Esophagus muscularis mucosa (tissue), 4 donors: Measurements from ENCODE around the gene FOSL2. TPM values are rescaled to one million over a fixed set of nuclear protein-coding genes. Genes with fewer than 3 reads are reported as not detected.

Experiments used
- DNase-seq: peaks from one replicate; pipeline ENCODE4 v3.0.0-alpha.2; 2017; ENCODE audit errors: extremely low spot score
- H3K27ac ChIP-seq, 4 donors: fragments of 200-600 bp; sonication (generic); replicated peaks in 1 of 4; 1 replicate in 3 of 4; 2 replicates in 1 of 4; pipeline ENCODE4 v1.5.1; 2016 to 2019; ENCODE audit warnings: mild to moderate bottlenecking in 1 of 4
- H3K27me3 ChIP-seq, 4 donors: fragments of 200-600 bp; sonication (generic); one replicate each; pipeline versions ENCODE4 v1.5.1 to v1.6.0; 2016 to 2019
- H3K36me3 ChIP-seq, 4 donors: fragments of 200-600 bp; sonication (generic); one replicate each; pipeline ENCODE4 v1.5.1; 2016 to 2019
- H3K4me1 ChIP-seq, 4 donors: fragments of 200-600 bp; sonication (generic); one replicate each; pipeline ENCODE4 v1.5.1; 2016 to 2019
- H3K4me3 ChIP-seq, 4 donors: fragments of 200-600 bp; sonication (generic); 1 replicate in 2 of 4; 2 replicates in 2 of 4; pipeline ENCODE4 v1.5.1; 2016 to 2019; ENCODE audit warnings: mild to moderate bottlenecking in 4 of 4, moderate library complexity in 1 of 4
- H3K9me3 ChIP-seq, 4 donors: fragments of 200-600 bp; sonication (generic); 1 replicate in 3 of 4; 2 replicates in 1 of 4; pipeline ENCODE4 v1.5.1; 2016 to 2019
- EP300 ChIP-seq: sonication (generic); formaldehyde crosslinking; IDR thresholded peaks from one replicate; pipeline ENCODE4 v1.6.1; 2017; ENCODE audit warnings: antibody characterized with exemption
- POLR2A ChIP-seq: fragments of 450-650 bp; IDR thresholded peaks from one replicate; pipeline ENCODE4 v1.6.1; 2017; ENCODE audit warnings: antibody characterized with exemption, moderate library complexity, mild to moderate bottlenecking, low read depth
- POLR2AphosphoS5 ChIP-seq, 2 donors: sonication (generic); formaldehyde crosslinking; IDR thresholded peaks; one replicate each; pipeline ENCODE4 v1.6.1; 2017; ENCODE audit warnings: antibody characterized with exemption in 2 of 2
- WGBS: methylation state at CpG from one replicate; pipeline ENCODE4 v1.1.5; 2018; 5-methylcytosine and 5-hydroxymethylcytosine counted together
- intact Hi-C: fragments of 100-400 bp; cut with DNase I; formaldehyde crosslinking; loops from one replicate; pipeline ENCODE4 v1.15.1; 2023
- total RNA-seq, 4 donors: library from RNA; depleted of rRNA; stranded (reverse); fragments of >200 nt; gene quantifications; one replicate each; pipeline versions ENCODE4 v1.1.0 to v1.2.1, GENCODE V29; 2016
- TF ChIP-seq, protein P1 (sequence below), 3 experiments: fragments of 200-600 bp in 2 of 3; fragments of 450-650 bp in 1 of 3; sonication (generic) in 2 of 3; IDR thresholded peaks; one replicate each; pipeline ENCODE4 v1.5.1; 2017 to 2019; ENCODE audit warnings: antibody characterized with exemption in 3 of 3, mild to moderate bottlenecking in 2 of 3, moderate library complexity in 1 of 3

The FOSL2 gene
- total RNA-seq, 4 donors from 2014 or later = 68.9 to 332 (median 176) TPM

GRCh38 chr2:28461056-28461455, 68.4 kb downstream of the FOSL2 start:
- intact Hi-C loops = no loop called here

DNA sequence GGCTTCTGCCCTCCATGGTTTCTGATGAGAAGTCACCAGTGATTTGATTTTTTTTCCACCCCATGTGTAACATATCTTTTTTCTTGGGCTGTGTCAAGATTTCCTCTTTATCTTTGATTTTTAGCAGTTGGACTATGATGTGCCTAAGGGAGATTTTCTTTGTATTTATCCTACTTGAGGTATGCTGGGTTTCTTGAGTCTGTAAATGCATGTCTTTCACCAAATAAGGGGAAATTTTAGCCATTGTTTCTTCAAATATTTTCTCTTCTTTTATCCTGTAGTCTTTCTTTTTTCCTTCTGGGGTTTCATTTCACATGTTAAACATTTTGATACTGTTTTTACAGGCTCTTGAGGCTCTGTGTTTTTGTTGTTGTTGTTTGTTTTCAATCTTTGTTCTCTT, 69.5 kb downstream of the FOSL2 start:
- no peak overlapping the region for H3K4me3 ChIP-seq
- H3K9me3 ChIP-seq = peaks cover 0 to 13% (median 6%) of the 10 kb centered on the region in 4 donors
- H3K4me1 ChIP-seq = no peaks in the 10 kb centered on the region
- H3K27me3 ChIP-seq = no peaks in the 10 kb centered on the region
- TF ChIP-seq, protein P1, sequence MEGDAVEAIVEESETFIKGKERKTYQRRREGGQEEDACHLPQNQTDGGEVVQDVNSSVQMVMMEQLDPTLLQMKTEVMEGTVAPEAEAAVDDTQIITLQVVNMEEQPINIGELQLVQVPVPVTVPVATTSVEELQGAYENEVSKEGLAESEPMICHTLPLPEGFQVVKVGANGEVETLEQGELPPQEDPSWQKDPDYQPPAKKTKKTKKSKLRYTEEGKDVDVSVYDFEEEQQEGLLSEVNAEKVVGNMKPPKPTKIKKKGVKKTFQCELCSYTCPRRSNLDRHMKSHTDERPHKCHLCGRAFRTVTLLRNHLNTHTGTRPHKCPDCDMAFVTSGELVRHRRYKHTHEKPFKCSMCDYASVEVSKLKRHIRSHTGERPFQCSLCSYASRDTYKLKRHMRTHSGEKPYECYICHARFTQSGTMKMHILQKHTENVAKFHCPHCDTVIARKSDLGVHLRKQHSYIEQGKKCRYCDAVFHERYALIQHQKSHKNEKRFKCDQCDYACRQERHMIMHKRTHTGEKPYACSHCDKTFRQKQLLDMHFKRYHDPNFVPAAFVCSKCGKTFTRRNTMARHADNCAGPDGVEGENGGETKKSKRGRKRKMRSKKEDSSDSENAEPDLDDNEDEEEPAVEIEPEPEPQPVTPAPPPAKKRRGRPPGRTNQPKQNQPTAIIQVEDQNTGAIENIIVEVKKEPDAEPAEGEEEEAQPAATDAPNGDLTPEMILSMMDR (IDR thresholded peaks at IDR 0.05) = no peak
- TF ChIP-seq POLR2A (no peak), EP300 (no peak), POLR2AphosphoS5 (IDR thresholded peaks at IDR 0.05) (no peak)
- H3K36me3 ChIP-seq = no peaks in the 10 kb centered on the region
- intact Hi-C loops = no loop called here
- DNase-seq = no peak
- no peak overlapping the region for H3K27ac ChIP-seq

More at GRCh38 chr2:28461056-28461455, 68.4 kb downstream of the FOSL2 start:
- TF ChIP-seq POLR2AphosphoS5 (IDR thresholded peaks at IDR 0.05) (no peak), POLR2A (no peak)
- Histone ChIP-seq H3K4me1 (no peaks in the 10 kb centered on the region), H3K36me3 (no peaks in the 10 kb centered on the region), H3K27ac (no peak overlapping the region), H3K9me3 (peaks cover 0 to 13% (median 6%) of the 10 kb centered on the region in 4 donors), H3K27me3 (no peaks in the 10 kb centered on the region), H3K4me3 (no peak overlapping the region)
- no peak for DNase-seq
- WGBS = 83% methylated on average over 2 of the region's 2 CpGs

DNA sequence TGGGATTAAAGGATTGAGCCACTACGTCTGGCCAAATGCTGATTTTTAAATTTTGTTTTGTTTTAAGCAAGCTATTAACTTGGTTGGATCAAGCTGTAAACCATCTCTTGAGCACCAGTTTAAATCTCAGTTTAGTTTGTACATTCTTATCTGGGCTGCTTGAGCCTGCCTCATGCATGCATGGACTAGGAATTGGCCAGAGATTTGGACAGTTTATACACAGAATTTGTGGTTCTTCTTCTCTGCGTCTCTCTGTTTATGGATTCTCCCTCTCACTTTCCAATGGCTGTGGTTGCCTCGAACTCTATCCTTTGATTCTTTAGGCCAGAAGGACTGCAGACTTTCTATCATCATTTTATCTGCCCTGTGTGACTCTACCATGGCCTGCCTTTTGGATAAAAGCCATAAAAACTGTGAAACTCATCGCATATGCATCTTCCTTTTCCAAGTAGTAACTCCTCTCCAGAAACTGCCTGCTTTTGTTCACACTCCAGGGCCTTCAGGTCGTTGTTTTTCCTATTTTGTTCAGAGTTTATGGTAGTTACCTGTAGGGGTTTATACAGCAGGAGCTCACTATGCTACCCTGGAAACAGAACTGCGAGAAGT, 70.7 kb downstream of the FOSL2 start:
- no peak overlapping the region for H3K27ac ChIP-seq
- no peaks in the 10 kb centered on the region for H3K4me1 ChIP-seq
- WGBS = 75% methylated on average over 6 of the region's 6 CpGs
- TF ChIP-seq POLR2AphosphoS5 (IDR thresholded peaks at IDR 0.05) (no peak), EP300 (no peak), POLR2A (no peak)
- TF ChIP-seq, protein P1 (IDR thresholded peaks at IDR 0.05) = no peak
- H3K9me3 ChIP-seq = peaks cover 0 to 13% (median 6%) of the 10 kb centered on the region in 4 donors
- H3K36me3 ChIP-seq = no peaks in the 10 kb centered on the region
- H3K4me3 ChIP-seq = no peak overlapping the region
- no peaks in the 10 kb centered on the region for H3K27me3 ChIP-seq
- intact Hi-C loops = no loop called here
- DNase-seq = no peak

- Histone ChIP-seq H3K9me3 (peaks cover 0 to 13% (median 6%) of the 10 kb centered on the region in 4 donors), H3K4me1 (no peaks in the 10 kb centered on the region), H3K27me3 (no peaks in the 10 kb centered on the region), H3K36me3 (no peaks in the 10 kb centered on the region), H3K27ac (no peak overlapping the region), H3K4me3 (no peak overlapping the region)
- intact Hi-C loops = no loop called here
- no peak for DNase-seq
- TF ChIP-seq EP300 = no peak
- TF ChIP-seq, protein P1 (IDR thresholded peaks at IDR 0.05) = no peak
- no peak for TF ChIP-seq POLR2AphosphoS5 (IDR thresholded peaks at IDR 0.05)
- no peak for TF ChIP-seq POLR2A
- WGBS = 81% methylated on average over 4 of the region's 4 CpGs
These were observed 71.2 kb downstream of the FOSL2 start for GRCh38 chr2:28463893-28464292.

GRCh38 chr2:28465148-28465885, 72.7 kb downstream of the FOSL2 start:
- peaks cover 0 to 13% (median 6%) of the 10 kb centered on the region in 4 donors for H3K9me3 ChIP-seq
- no peak for DNase-seq
- WGBS = 67% methylated on average over 8 of the region's 8 CpGs
- no peak overlapping the region for H3K4me3 ChIP-seq
- intact Hi-C loops = no loop called here
- H3K4me1 ChIP-seq = no peaks in the 10 kb centered on the region
- no peak overlapping the region for H3K27ac ChIP-seq
- no peak for TF ChIP-seq POLR2AphosphoS5 (IDR thresholded peaks at IDR 0.05)
- TF ChIP-seq POLR2A = no peak
- TF ChIP-seq, protein P1 (IDR thresholded peaks at IDR 0.05) = no peak
- no peak for TF ChIP-seq EP300
- H3K36me3 ChIP-seq = no peaks in the 10 kb centered on the region
- no peaks in the 10 kb centered on the region for H3K27me3 ChIP-seq
